ENCODE measurements around the gene NSMF. TPM values are rescaled to one million over a fixed set of nuclear protein-coding genes. Genes with fewer than 3 reads are reported as not detected.
"Not testable (repeated sequence)": the region's sequence is repeated elsewhere in the genome, so short reads cannot be mapped to it uniquely, and the experiment has no call there.

Gene NSMF
- total and polyA plus RNA-seq, 2 experiments from 2014 or later = 73.0 to 107 TPM

DNA sequence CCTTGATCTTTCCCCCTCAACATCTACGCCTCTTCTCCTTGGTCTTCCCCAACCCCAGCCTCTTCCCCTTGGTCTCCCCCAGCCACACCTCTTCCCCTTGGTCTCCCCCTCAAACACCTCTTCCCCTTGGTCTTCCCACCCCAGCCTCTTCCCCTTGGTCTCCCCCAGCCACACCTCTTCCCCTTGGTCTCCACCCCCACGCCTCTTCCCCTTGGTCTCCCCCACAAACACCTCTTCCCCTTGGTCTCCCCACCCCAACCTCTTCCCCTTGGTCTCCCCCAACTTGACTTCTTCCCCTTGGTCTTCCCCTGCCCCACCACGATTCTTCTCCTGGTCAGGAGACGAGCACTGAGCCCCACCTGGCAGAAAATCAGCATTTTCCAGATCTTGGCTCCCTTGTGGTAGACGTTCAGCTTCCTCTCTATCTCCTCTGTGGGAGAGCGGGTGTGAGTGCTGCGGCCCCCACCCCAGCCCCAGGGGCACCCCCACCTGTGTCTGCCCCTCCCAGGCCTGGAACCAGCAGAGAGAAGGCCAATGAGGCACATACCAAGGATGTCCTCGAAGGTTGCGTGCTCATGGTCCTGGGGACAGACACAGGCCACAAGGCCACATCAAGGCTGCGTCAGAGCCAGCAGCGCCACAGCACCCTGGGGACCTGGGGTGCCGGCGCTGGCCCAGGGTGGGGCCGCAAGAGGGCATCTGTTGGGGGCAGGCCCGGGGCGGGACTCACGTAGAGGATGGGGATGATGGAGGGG lies 7.0 kb downstream of the NSMF start:
- Histone ChIP-seq H3K4me3 (no peak overlapping the region), H3K4me1 (ENCODE audit: low read depth) (peaks cover 6% of the 10 kb centered on the region), H3K9me3 (ENCODE audit: low read depth) (no peaks in the 10 kb centered on the region), H3K36me3 (no peaks in the 10 kb centered on the region), H3K27ac (no peak overlapping the region), H3K27me3 (no peaks in the 10 kb centered on the region)
- TF ChIP-seq, protein P1, sequence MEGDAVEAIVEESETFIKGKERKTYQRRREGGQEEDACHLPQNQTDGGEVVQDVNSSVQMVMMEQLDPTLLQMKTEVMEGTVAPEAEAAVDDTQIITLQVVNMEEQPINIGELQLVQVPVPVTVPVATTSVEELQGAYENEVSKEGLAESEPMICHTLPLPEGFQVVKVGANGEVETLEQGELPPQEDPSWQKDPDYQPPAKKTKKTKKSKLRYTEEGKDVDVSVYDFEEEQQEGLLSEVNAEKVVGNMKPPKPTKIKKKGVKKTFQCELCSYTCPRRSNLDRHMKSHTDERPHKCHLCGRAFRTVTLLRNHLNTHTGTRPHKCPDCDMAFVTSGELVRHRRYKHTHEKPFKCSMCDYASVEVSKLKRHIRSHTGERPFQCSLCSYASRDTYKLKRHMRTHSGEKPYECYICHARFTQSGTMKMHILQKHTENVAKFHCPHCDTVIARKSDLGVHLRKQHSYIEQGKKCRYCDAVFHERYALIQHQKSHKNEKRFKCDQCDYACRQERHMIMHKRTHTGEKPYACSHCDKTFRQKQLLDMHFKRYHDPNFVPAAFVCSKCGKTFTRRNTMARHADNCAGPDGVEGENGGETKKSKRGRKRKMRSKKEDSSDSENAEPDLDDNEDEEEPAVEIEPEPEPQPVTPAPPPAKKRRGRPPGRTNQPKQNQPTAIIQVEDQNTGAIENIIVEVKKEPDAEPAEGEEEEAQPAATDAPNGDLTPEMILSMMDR (IDR thresholded peaks at IDR 0.05; ENCODE audit: low read depth, low read length) = no peak
- no peak for DNase-seq (ENCODE audit: low read depth in 1 of 2, low spot score in 1 of 2)

DNA sequence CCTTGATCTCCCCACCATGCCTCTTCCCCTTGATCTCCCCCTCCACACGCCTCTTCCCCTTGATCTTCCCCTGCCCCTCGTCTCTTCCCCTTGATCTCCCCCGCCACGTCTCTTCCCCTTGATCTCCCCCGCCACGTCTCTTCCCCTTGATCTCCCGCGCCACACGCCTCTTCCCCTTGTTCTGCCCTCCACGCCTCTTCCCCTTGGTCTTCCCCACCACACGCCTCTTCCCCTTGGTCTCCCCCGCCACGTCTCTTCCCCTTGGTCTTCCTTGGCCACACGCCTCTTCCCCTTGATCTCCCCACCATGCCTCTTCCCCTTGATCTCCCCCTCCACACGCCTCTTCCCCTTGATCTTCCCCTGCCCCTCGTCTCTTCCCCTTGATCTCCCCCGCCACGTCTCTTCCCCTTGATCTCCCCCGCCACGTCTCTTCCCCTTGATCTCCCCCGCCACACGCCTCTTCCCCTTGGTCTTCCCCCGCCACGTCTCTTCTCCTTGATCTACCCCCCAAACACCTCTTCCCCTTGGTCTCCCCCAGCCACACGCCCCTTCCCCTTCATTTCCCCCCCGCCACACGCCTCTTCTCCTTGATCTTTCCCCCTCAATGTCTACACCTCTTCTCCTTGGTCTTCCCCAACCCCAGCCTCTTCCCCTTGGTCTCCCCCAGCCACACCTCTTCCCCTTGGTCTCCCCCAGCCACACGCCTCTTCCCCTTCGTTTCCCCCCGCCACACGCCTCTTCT lies 7.7 kb downstream of the NSMF start:
- not testable (repeated sequence) for H3K9me3 ChIP-seq (ENCODE audit: low read depth); H3K27ac ChIP-seq; H3K27me3 ChIP-seq; H3K4me1 ChIP-seq (ENCODE audit: low read depth); H3K4me3 ChIP-seq; H3K36me3 ChIP-seq; DNase-seq (ENCODE audit: low read depth in 1 of 2, low spot score in 1 of 2)

- not testable (repeated sequence) for H3K36me3 ChIP-seq; H3K4me1 ChIP-seq (ENCODE audit: low read depth); H3K27me3 ChIP-seq; DNase-seq (ENCODE audit: low read depth in 1 of 2, low spot score in 1 of 2); H3K27ac ChIP-seq; H3K4me3 ChIP-seq; H3K9me3 ChIP-seq (ENCODE audit: low read depth)
Measured at GRCh38 chr9:137450539-137451222, 8.5 kb downstream of the NSMF start.

DNA sequence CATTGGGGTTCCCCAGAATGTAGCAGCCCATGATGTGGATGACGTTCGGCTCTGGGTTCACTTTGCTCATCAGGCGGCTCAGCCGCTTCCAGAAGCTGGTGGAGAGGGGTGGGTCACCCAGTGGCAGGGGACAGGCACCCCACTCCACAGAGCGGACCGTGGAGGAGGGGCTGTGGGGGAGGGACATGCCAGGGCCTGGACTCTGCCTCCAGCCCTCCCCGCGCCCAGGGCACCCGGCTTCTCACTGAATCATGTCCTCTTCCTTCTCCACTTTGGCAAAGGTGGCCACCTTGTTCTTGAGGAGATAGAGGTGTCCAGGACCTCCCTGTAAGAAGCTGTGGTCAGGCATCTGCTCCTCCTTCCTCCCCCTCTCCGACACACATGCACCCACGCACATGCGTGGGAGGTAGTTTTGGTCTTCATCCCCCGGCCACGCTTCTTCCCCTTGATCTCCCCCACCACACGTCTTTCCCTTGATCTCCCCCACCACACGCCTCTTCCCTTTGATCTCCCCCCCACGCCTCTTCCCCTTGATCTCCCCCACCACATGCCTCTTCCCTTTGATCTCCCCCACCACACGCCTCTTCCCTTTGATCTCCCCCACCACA lies 9.1 kb downstream of the NSMF start:
- Histone ChIP-seq H3K4me1 (ENCODE audit: low read depth) (peaks cover 6% of the 10 kb centered on the region), H3K4me3 (no peak overlapping the region), H3K36me3 (no peaks in the 10 kb centered on the region), H3K27ac (no peak overlapping the region), H3K9me3 (ENCODE audit: low read depth) (no peaks in the 10 kb centered on the region), H3K27me3 (no peaks in the 10 kb centered on the region)
- TF ChIP-seq, protein P1 (IDR thresholded peaks at IDR 0.05; ENCODE audit: low read depth, low read length) = no peak
- no peak for DNase-seq (ENCODE audit: low read depth in 1 of 2, low spot score in 1 of 2)

- Histone ChIP-seq H3K4me3 (no peak overlapping the region), H3K36me3 (no peaks in the 10 kb centered on the region), H3K4me1 (ENCODE audit: low read depth) (peaks cover under 1% of the 10 kb centered on the region), H3K27ac (no peak overlapping the region), H3K9me3 (ENCODE audit: low read depth) (no peaks in the 10 kb centered on the region), H3K27me3 (no peaks in the 10 kb centered on the region)
- TF ChIP-seq, protein P1 (IDR thresholded peaks at IDR 0.05; ENCODE audit: low read depth, low read length) = no peak
- DNase-seq (ENCODE audit: low read depth in 1 of 2, low spot score in 1 of 2) = no peak
Measured at GRCh38 chr9:137449081-137449844, 9.9 kb downstream of the NSMF start.

- TF ChIP-seq, protein P1 (IDR thresholded peaks at IDR 0.05; ENCODE audit: low read depth, low read length) = no peak
Measured at GRCh38 chr9:137448602-137448962, 10.6 kb downstream of the NSMF start.

More at GRCh38 chr9:137448602-137448962, 10.6 kb downstream of the NSMF start:
- H3K4me1 ChIP-seq (ENCODE audit: low read depth) = no peaks in the 10 kb centered on the region
- no peaks in the 10 kb centered on the region for H3K36me3 ChIP-seq
- H3K27ac ChIP-seq = no peak overlapping the region
- no peak for DNase-seq (ENCODE audit: low read depth in 1 of 2, low spot score in 1 of 2)
- H3K9me3 ChIP-seq (ENCODE audit: low read depth) = no peaks in the 10 kb centered on the region
- no peaks in the 10 kb centered on the region for H3K27me3 ChIP-seq
- no peak overlapping the region for H3K4me3 ChIP-seq
